GM12865 (cell line): ENCODE data around the gene MRM3.
A peak's percentile ranks its signal among the peaks of the same experiment; 100 is the strongest.
"Not testable (repeated sequence)": the region's sequence is repeated elsewhere in the genome, so short reads cannot be mapped to it uniquely, and the experiment has no call there.

Source experiments
- DNase-seq: peaks from one replicate; pipeline ENCODE4 v3.0.0; 2010; ENCODE audit warnings: low read depth
- H3K4me3 ChIP-seq: 2 replicates; pipeline ENCODE4 v1.5.1; 2011; ENCODE audit warnings: mild to moderate bottlenecking, low read depth, low read length, control low read depth
- CTCF ChIP-seq: IDR thresholded peaks from 2 replicates; pipeline ENCODE4 v1.5.1; 2011; ENCODE audit warnings: low read length, control low read depth, low read depth, inconsistent platforms; ENCODE audit not compliant: insufficient read depth; ENCODE audit errors: missing control alignments

MRM3 gene

DNA sequence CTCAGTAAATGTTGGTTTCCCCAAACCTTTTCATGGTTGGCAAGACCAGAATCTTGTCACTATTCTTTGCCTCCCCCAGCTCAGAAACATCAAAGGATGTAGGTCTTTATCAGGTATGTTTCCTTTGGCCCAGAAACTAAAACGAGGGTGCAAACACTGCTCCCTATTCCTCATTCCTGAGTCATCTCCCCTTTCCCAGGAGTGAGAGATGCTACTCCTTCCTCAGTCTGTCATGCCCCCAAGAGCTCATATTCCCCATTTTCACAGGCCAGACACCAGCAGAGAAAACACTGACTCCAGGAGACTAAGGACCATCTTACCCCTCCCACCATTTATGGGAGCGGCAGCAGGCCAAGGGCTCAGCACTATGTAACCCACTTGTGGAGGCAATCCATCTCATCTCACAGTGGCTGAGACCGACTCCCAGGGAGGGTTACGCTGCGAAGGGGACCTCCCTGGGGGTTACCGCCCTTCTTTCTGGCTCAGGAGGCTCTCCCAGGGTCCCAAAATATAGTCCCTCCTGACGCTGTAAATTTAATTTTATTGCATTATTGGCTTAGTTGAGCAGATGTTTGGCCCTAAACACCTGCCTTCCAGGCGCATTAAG, 31.6 kb upstream of the MRM3 start:
- no peak for TF ChIP-seq CTCF
- peak overlapping the region; percentile 94 for H3K4me3 ChIP-seq
- no peak for DNase-seq

- peak overlapping the region; percentile 94 for H3K4me3 ChIP-seq
- DNase-seq: peak; percentile 76
- TF ChIP-seq CTCF: no peak
Measured at GRCh38 chr17:751269-752001, 30.7 kb upstream of the MRM3 start.

DNA sequence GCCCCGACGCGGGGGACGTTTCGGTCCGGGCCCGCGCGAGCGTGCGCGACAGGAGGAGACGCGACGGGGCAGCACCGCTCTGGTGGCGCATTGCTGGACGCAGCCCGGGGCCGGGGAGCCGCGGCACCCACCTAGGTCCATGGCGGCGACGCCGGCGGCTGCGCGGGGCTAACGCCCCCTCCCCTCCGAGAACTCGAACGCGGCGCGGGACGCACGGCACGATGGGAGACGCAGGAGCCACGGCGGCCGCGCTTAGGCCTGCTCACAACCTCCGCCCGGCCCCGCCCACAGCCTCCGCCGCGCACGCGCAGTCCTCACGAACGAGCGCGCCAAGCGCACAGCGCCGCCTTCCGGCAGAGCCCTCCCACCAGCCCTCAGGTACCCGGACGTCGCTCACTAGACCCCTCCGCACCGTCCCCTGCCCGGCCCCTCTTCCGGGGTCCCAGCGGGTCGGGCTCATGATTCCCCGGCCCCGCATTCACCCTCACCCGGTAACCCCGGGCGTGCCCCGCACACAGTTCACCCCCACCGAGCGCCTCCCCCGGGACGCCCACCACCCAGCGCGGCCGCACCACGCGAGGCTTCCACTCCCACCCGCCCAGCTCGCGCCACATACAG, 30.0 kb upstream of the MRM3 start, which contains the start of gene GEMIN4:
Gene GEMIN4, minus strand, starts transcription at position 263 of the 618 bp plus-strand sequence. Its CDS starts 122 bp downstream, at position 141.
- TF ChIP-seq CTCF: peak; percentile 99

DNA sequence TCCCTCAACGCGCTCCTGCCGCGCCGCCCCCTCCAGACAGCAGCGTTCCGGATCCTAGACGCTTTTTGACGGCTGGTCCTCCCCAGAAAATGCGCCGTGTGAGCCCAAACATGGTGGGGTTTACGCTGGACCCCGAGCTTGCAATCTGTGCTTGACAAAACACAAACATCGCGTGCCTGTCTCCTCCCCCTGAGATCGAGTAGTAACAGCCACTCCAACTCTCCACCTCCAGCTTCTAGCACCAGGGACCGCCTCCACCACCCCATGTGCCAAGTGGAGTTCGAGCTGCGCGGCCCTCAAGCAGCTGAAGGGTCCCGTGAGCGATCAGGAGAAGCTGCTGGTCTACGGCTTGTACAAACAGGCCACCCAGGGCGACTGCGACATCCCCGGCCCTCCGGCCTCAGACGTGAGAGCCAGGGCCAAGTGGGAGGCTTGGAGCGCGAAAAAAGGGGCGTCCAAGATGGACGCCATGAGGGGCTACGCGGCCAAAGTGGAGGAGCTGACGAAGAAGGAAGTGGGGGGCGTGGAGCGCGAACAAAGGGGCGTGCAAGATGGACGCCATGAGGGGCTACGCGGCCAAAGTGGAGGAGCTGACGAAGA, 29.4 kb upstream of the MRM3 start:
- H3K4me3 ChIP-seq: peak overlapping the region; percentile 94
- TF ChIP-seq CTCF: no peak
- peak; percentile 61 for DNase-seq

More for the DNA sequence above, 30.0 kb upstream of the MRM3 start, which contains the start of gene GEMIN4:
- peak; percentile 96 for DNase-seq
- peak within 1 kb of the TSS; percentile 94 for H3K4me3 ChIP-seq

DNA sequence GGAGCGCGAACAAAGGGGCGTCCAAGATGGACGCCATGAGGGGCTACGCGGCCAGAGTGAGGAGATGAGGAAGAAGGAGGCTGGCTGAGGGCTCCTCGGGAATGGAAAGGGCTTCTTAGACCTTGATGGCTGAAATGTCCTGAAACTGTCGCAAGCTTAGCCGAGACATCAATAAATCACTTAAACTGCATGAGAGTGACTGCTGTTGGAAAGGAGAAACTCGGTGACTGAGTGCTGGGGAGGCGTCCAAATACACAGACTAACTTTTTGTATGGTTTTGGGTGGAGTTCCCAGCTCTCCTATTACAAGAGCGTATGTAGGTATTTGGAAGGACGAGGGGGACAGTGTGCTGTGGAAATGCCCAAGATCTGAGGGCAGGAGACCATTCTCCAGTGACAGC, 28.7 kb upstream of the MRM3 start:
- H3K4me3 ChIP-seq: no peak overlapping the region
- DNase-seq: no peak
- TF ChIP-seq CTCF: no peak

GRCh38 chr17:755319-755961, 26.7 kb upstream of the MRM3 start:
- not testable (repeated sequence) for DNase-seq, H3K4me3 ChIP-seq

GRCh38 chr17:756010-756567, 26.1 kb upstream of the MRM3 start:
- not testable (repeated sequence) for H3K4me3 ChIP-seq, DNase-seq
